Adipose tissue (tissue), 3 donors: ENCODE data around the gene AMH. TPM values are rescaled to one million over a fixed set of nuclear protein-coding genes. Genes with fewer than 3 reads are reported as not detected.
"Not testable (repeated sequence)": the region's sequence is repeated elsewhere in the genome, so short reads cannot be mapped to it uniquely, and the experiment has no call there.

ENCODE experiments used
- H3K27ac ChIP-seq: one replicate; pipeline ENCODE4 v1.5.1; 2013; ENCODE audit warnings: low read depth, low read length
- WGBS, 3 donors: extraction: QIAGEN DNeasy Blood & Tissue Kit; methylation state at CpG; one replicate each; pipeline ENCODE4 v1.1.7; 2013; 5-methylcytosine and 5-hydroxymethylcytosine counted together
- polyA plus RNA-seq, 3 donors: library from polyadenylated mRNA; stranded (reverse); fragments of 200-250 nt; gene quantifications; one replicate each; pipeline ENCODE4 v1.2.3, GENCODE V29; 2013
- donor health status: healthy with polysubstance abuse.
- donor health status: Bipolar disorder and iron deficiency.
- donor health status: healthy.

AMH gene
- polyA plus RNA-seq, 3 donors = 0.45 to 0.67 (median 0.59) TPM

- 84 to 91% (median 87%) methylated on average over 9 of the region's 9 CpGs for WGBS, 3 donors
Observed at GRCh38 chr19:2274185-2274711, 25.1 kb downstream of the AMH start.

GRCh38 chr19:2274931-2275535 is 25.9 kb downstream of the AMH start:
- H3K27ac ChIP-seq = no peak overlapping the region
- 53 to 59% (median 56%) methylated on average over 16 of the region's 16 CpGs for WGBS, 3 donors

More at GRCh38 chr19:2274185-2274711, 25.1 kb downstream of the AMH start:
- no peak overlapping the region for H3K27ac ChIP-seq

GRCh38 chr19:2275588-2276428 is 26.7 kb downstream of the AMH start:
- no peak overlapping the region for H3K27ac ChIP-seq
- 66 to 77% (median 67%) methylated on average over 49 to 74 of the region's 74 CpGs for WGBS, 3 donors

- H3K27ac ChIP-seq = no peak overlapping the region
- WGBS, 3 donors = 88 to 92% (median 88%) methylated on average over 28 of the region's 28 CpGs
Observed at GRCh38 chr19:2276429-2276986, 27.4 kb downstream of the AMH start.

GRCh38 chr19:2277138-2277537 is 28.0 kb downstream of the AMH start:
- 81 to 82% (median 81%) methylated on average over 9 of the region's 9 CpGs for WGBS, 3 donors
- H3K27ac ChIP-seq = no peak overlapping the region

- WGBS, 3 donors = 83 to 88% (median 88%) methylated on average over 28 to 33 of the region's 33 CpGs
- H3K27ac ChIP-seq = no peak overlapping the region
Observed at GRCh38 chr19:2278459-2279158, 29.5 kb downstream of the AMH start.

- H3K27ac ChIP-seq = no peak overlapping the region
- 60 to 80% (median 78%) methylated on average over 25 to 26 of the region's 26 CpGs for WGBS, 3 donors
Observed at GRCh38 chr19:2280633-2281264, 31.6 kb downstream of the AMH start.

GRCh38 chr19:2281265-2282061 is 32.3 kb downstream of the AMH start:
- WGBS, 3 donors = 14 to 44% (median 16%) methylated on average over 13 to 16 of the region's 16 CpGs
- not testable (repeated sequence) for H3K27ac ChIP-seq

GRCh38 chr19:2282062-2282861 is 33.1 kb downstream of the AMH start, which contains the start of gene PEAK3:
TSS of gene PEAK3 (minus strand) at chr19:2282175. CDS start at chr19:2280931, 1,244 bp downstream.
- H3K27ac ChIP-seq = no peak within 1 kb of the TSS
- 7 to 31% (median 8%) methylated on average over 41 of the region's 41 CpGs for WGBS, 3 donors

GRCh38 chr19:2282862-2283237 is 33.7 kb downstream of the AMH start:
- no peak overlapping the region for H3K27ac ChIP-seq
- WGBS, 3 donors = 69 to 76% (median 74%) methylated on average over 11 of the region's 11 CpGs

- no peak overlapping the region for H3K27ac ChIP-seq
- WGBS, 3 donors = 95 to 97% (median 96%) methylated on average over 8 of the region's 8 CpGs
Observed at GRCh38 chr19:2283835-2284507, 34.8 kb downstream of the AMH start.

GRCh38 chr19:2286402-2287140 is 37.4 kb downstream of the AMH start:
- WGBS, 3 donors = 78 to 87% (median 86%) methylated on average over 20 of the region's 20 CpGs
- no peak overlapping the region for H3K27ac ChIP-seq

- H3K27ac ChIP-seq = no peak overlapping the region
- WGBS, 3 donors = 53 to 83% (median 56%) methylated on average over 13 of the region's 13 CpGs
Observed at GRCh38 chr19:2287585-2288337, 38.6 kb downstream of the AMH start.

- WGBS, 3 donors = 76 to 83% (median 82%) methylated on average over 16 to 17 of the region's 17 CpGs
- no peak overlapping the region for H3K27ac ChIP-seq
Observed at GRCh38 chr19:2288338-2288817, 39.3 kb downstream of the AMH start.
